Neural cell (in vitro differentiated cells): Measurements from ENCODE around the gene PRDM8. TPM values are rescaled to one million over a fixed set of nuclear protein-coding genes. Genes with fewer than 3 reads are reported as not detected.

Experiments used
- H2AFZ ChIP-seq: fragments of 200-600, 300-800 bp; sonication (generic), shearing (Covaris generic); 2 replicates; pipeline ENCODE4 v1.6.0; 2014; ENCODE audit warnings: low read depth, mild to moderate bottlenecking, antibody characterized with exemption, low read length, moderate library complexity
- H3F3A ChIP-seq: fragments of 200-600 bp; shearing (Covaris generic); 2 replicates; pipeline ENCODE4 v1.6.1; 2016; ENCODE audit warnings: mild to moderate bottlenecking, moderate library complexity, mixed read lengths, antibody characterized with exemption, low read length; ENCODE audit not compliant: insufficient read depth, poor library complexity, severe bottlenecking
- H3K27ac ChIP-seq: fragments of 200-600, 300-800 bp; sonication (generic), shearing (Covaris generic); 2 replicates; pipeline ENCODE4 v1.5.1; 2014; ENCODE audit warnings: mild to moderate bottlenecking, low read length, moderate library complexity
- H3K27me3 ChIP-seq: fragments of 300-800, 200-600 bp; sonication (generic), shearing (Covaris generic); 2 replicates; pipeline ENCODE4 v1.6.0; 2014; ENCODE audit warnings: mild to moderate bottlenecking, low read depth, low read length, moderate library complexity; ENCODE audit not compliant: insufficient read depth
- H3K36me3 ChIP-seq: fragments of 300-800, 200-600 bp; sonication (generic), shearing (Covaris generic); 2 replicates; pipeline ENCODE4 v1.5.1; 2014; ENCODE audit warnings: mild to moderate bottlenecking, antibody characterized with exemption, low read length, moderate library complexity; ENCODE audit not compliant: insufficient read depth
- H3K4me2 ChIP-seq: fragments of 300-800, 200-600 bp; sonication (generic), shearing (Covaris generic); 2 replicates; pipeline ENCODE4 v1.6.0; 2014; ENCODE audit warnings: mild to moderate bottlenecking, low read length
- H3K4me3 ChIP-seq: fragments of 300-800, 200-600 bp; sonication (generic), shearing (Covaris generic); 2 replicates; pipeline ENCODE4 v1.5.1; 2014; ENCODE audit warnings: mild to moderate bottlenecking, low read length, moderate library complexity
- H3K79me2 ChIP-seq: fragments of 200-600 bp; shearing (Covaris generic); replicated peaks from 2 replicates; pipeline ENCODE4 v1.6.0; 2014; ENCODE audit warnings: mild to moderate bottlenecking, low read length, moderate library complexity; ENCODE audit not compliant: insufficient read depth
- H3K9ac ChIP-seq: fragments of 300-800, 200-600 bp; sonication (generic), shearing (Covaris generic); 2 replicates; pipeline ENCODE4 v1.6.1; 2016; ENCODE audit warnings: mild to moderate bottlenecking, low read length, mixed read lengths
- H3K9me2 ChIP-seq: fragments of 200-600 bp; shearing (Covaris generic); 2 replicates; pipeline ENCODE4 v1.6.1; 2016; ENCODE audit warnings: mild to moderate bottlenecking, low read length, mixed read lengths; ENCODE audit not compliant: insufficient read depth
- H3K9me3 ChIP-seq: fragments of 200-600, 300-800 bp; sonication (generic), shearing (Covaris generic); 2 replicates; pipeline ENCODE4 v1.6.1; 2016; ENCODE audit warnings: mild to moderate bottlenecking, mixed run types, low read length, moderate library complexity, mixed read lengths
- H4K20me1 ChIP-seq: fragments of 200-600 bp; shearing (Covaris generic); 2 replicates; pipeline ENCODE4 v1.6.1; 2016; ENCODE audit warnings: mild to moderate bottlenecking, mixed run types; ENCODE audit not compliant: insufficient read depth
- EZH2 ChIP-seq: fragments of 200-600, 300-800 bp; shearing (Covaris generic), sonication (generic); IDR thresholded peaks from 2 replicates; pipeline ENCODE4 v1.6.1; 2014; ENCODE audit warnings: antibody characterized with exemption, low read length, borderline replicate concordance, mild to moderate bottlenecking; ENCODE audit not compliant: insufficient read depth, poor library complexity, severe bottlenecking
- MXI1 ChIP-seq: fragments of 450-650 bp; conservative IDR thresholded peaks from 2 replicates; pipeline ENCODE4 v1.6.1; 2014; ENCODE audit warnings: antibody characterized with exemption, mild to moderate bottlenecking; ENCODE audit not compliant: poor library complexity, severe bottlenecking
- POLR2AphosphoS5 ChIP-seq: IDR thresholded peaks from 2 replicates; pipeline ENCODE4 v1.6.1; 2012
- RAD21 ChIP-seq: fragments of 450-650 bp; conservative IDR thresholded peaks from 2 replicates; pipeline ENCODE4 v1.6.1; 2014; ENCODE audit warnings: antibody characterized with exemption, mild to moderate bottlenecking, moderate library complexity
- SMC3 ChIP-seq: fragments of 450-650 bp; conservative IDR thresholded peaks from 2 replicates; pipeline ENCODE4 v1.6.1; 2014; ENCODE audit warnings: antibody characterized with exemption, mild to moderate bottlenecking, moderate library complexity; ENCODE audit not compliant: poor library complexity
- TAF1 ChIP-seq: IDR thresholded peaks from 2 replicates; pipeline ENCODE4 v1.6.1; 2012; ENCODE audit warnings: low read depth
- polyA plus RNA-seq: library from polyadenylated mRNA; depleted of rRNA; stranded (reverse); fragments of >200 nt; gene quantifications from 2 replicates; pipeline ENCODE4 v1.2.3, GENCODE V29; 2014
- TF ChIP-seq, protein P1 (sequence below): fragments of 450-650 bp; IDR thresholded peaks from 2 replicates; pipeline ENCODE4 v1.5.1; 2014; ENCODE audit warnings: antibody characterized with exemption, mild to moderate bottlenecking, moderate library complexity; ENCODE audit not compliant: poor library complexity, severe bottlenecking

The PRDM8 gene
- polyA plus RNA-seq, 1 donor from 2014 or later, result 0.46 TPM

GRCh38 chr4:80197601-80198440 is 518 bp downstream of the PRDM8 start:
- no peaks in the 10 kb centered on the region for H4K20me1 ChIP-seq

DNA sequence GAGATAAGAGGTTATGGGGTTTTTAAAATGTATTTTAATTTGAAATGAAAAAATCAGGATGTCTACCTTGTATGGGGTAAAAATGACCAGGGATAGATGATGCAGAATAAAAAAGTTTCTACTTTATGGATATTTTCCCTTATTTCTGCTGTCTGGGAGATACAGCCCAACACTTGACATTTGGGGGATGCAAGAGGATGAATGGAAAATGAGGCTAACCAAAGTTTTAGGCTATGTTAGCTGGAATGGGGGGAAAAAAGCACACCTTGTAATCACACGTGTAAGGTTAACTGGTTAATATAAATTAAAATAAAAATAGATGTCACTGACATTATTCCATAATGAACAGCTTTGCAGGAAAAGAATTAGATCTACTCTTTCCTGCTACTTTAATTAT is 1.1 kb downstream of the PRDM8 start:
- peaks cover 99% of the 10 kb centered on the region for H3K27me3 ChIP-seq
- H3K9me2 ChIP-seq, result no peaks in the 10 kb centered on the region
- H2AFZ ChIP-seq, result no peak overlapping the region
- H4K20me1 ChIP-seq, result no peaks in the 10 kb centered on the region
- no peaks in the 10 kb centered on the region for H3F3A ChIP-seq
- H3K27ac ChIP-seq, result no peak overlapping the region
- no peaks in the 10 kb centered on the region for H3K9me3 ChIP-seq
- H3K4me2 ChIP-seq, result no peak overlapping the region
- TF ChIP-seq RAD21, result no peak
- TF ChIP-seq TAF1, result no peak
- TF ChIP-seq MXI1, result no peak
- TF ChIP-seq POLR2AphosphoS5, result peak; percentile 40
- TF ChIP-seq EZH2, result no peak
- peak overlapping the region; percentile 53 for H3K4me3 ChIP-seq
- no peak overlapping the region for H3K9ac ChIP-seq
- no peaks in the 10 kb centered on the region for H3K79me2 ChIP-seq
- H3K36me3 ChIP-seq, result no peaks in the 10 kb centered on the region

More at GRCh38 chr4:80197601-80198440, 518 bp downstream of the PRDM8 start:
- no peaks in the 10 kb centered on the region for H3K36me3 ChIP-seq
- H3K4me3 ChIP-seq, result peak overlapping the region; percentile 53
- H3K9me2 ChIP-seq, result no peaks in the 10 kb centered on the region
- no peaks in the 10 kb centered on the region for H3K9me3 ChIP-seq
- H3K27ac ChIP-seq, result no peak overlapping the region
- H3F3A ChIP-seq, result no peaks in the 10 kb centered on the region
- H2AFZ ChIP-seq, result no peak overlapping the region
- no peak for TF ChIP-seq SMC3
- peak; percentile 44 for TF ChIP-seq EZH2
- no peak overlapping the region for H3K9ac ChIP-seq
- no peak overlapping the region for H3K4me2 ChIP-seq
- H3K79me2 ChIP-seq, result no peaks in the 10 kb centered on the region
- H3K27me3 ChIP-seq, result peaks cover 99% of the 10 kb centered on the region

- Histone ChIP-seq H4K20me1 (no peaks in the 10 kb centered on the region), H3K9me2 (no peaks in the 10 kb centered on the region), H3K9me3 (no peaks in the 10 kb centered on the region), H3K4me2 (no peak overlapping the region), H3F3A (no peaks in the 10 kb centered on the region), H2AFZ (no peak overlapping the region), H3K4me3 (no peak overlapping the region), H3K79me2 (no peaks in the 10 kb centered on the region), H3K9ac (no peak overlapping the region), H3K36me3 (no peaks in the 10 kb centered on the region), H3K27me3 (peaks cover 99% of the 10 kb centered on the region), H3K27ac (no peak overlapping the region)
- no peak for TF ChIP-seq POLR2AphosphoS5
- no peak for TF ChIP-seq SMC3
- TF ChIP-seq, protein P1, sequence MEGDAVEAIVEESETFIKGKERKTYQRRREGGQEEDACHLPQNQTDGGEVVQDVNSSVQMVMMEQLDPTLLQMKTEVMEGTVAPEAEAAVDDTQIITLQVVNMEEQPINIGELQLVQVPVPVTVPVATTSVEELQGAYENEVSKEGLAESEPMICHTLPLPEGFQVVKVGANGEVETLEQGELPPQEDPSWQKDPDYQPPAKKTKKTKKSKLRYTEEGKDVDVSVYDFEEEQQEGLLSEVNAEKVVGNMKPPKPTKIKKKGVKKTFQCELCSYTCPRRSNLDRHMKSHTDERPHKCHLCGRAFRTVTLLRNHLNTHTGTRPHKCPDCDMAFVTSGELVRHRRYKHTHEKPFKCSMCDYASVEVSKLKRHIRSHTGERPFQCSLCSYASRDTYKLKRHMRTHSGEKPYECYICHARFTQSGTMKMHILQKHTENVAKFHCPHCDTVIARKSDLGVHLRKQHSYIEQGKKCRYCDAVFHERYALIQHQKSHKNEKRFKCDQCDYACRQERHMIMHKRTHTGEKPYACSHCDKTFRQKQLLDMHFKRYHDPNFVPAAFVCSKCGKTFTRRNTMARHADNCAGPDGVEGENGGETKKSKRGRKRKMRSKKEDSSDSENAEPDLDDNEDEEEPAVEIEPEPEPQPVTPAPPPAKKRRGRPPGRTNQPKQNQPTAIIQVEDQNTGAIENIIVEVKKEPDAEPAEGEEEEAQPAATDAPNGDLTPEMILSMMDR, result no peak
- TF ChIP-seq EZH2, result no peak
- no peak for TF ChIP-seq MXI1
These were observed 1.8 kb downstream of the PRDM8 start for GRCh38 chr4:80199004-80199560.
